ENCODE results near the gene MAGIX.

GRCh38 chrX:49153467-49153866 lies 9.1 kb upstream of the MAGIX start:
- TF ChIP-seq REST (IDR thresholded peaks at IDR 0.05; ENCODE audit: low read depth) (no peak), MAX (IDR thresholded peaks at IDR 0.05) (no peak), CEBPB (IDR thresholded peaks at IDR 0.05) (no peak), EP300 (IDR thresholded peaks at IDR 0.05; ENCODE audit: borderline replicate concordance) (no peak), TAF1 (IDR thresholded peaks at IDR 0.05; ENCODE audit: low read depth) (no peak)

All from Ishikawa (cell line).